Omental fat pad (tissue), 4 donors: ENCODE results near the gene CGGBP1. TPM values are rescaled to one million over a fixed set of nuclear protein-coding genes. Genes with fewer than 3 reads are reported as not detected.
"Not testable (repeated sequence)": the region's sequence is repeated elsewhere in the genome, so short reads cannot be mapped to it uniquely, and the experiment has no call there.

Source experiments
- ATAC-seq: fragments of 150-250 bp; one replicate; pipeline ENCODE4 v1.9.1; 2016; ENCODE audit warnings: mild to moderate bottlenecking, moderate library complexity; ENCODE audit not compliant: low FRiP score
- DNase-seq: peaks from one replicate; pipeline ENCODE4 v3.0.0-alpha.2; 2019; ENCODE audit warnings: low spot score
- total RNA-seq, 4 donors: library from RNA; depleted of rRNA; stranded (reverse); fragments of >200 nt; gene quantifications; one replicate each; pipeline ENCODE4 v1.1.0, GENCODE V29; 2016
- TF ChIP-seq, protein P1 (sequence below), 3 donors: fragments of 450-650 bp; IDR thresholded peaks; one replicate each; pipeline ENCODE4 v1.5.1; 2016 to 2017; ENCODE audit warnings: antibody characterized with exemption in 3 of 3, mild to moderate bottlenecking in 3 of 3, moderate library complexity in 2 of 3

The CGGBP1 gene
- total RNA-seq, 4 donors from 2014 or later = 48.4 to 87.5 (median 60.7) TPM

GRCh38 chr3:88028876-88029275, 29.9 kb downstream of the CGGBP1 start:
- no peak for ATAC-seq

DNA sequence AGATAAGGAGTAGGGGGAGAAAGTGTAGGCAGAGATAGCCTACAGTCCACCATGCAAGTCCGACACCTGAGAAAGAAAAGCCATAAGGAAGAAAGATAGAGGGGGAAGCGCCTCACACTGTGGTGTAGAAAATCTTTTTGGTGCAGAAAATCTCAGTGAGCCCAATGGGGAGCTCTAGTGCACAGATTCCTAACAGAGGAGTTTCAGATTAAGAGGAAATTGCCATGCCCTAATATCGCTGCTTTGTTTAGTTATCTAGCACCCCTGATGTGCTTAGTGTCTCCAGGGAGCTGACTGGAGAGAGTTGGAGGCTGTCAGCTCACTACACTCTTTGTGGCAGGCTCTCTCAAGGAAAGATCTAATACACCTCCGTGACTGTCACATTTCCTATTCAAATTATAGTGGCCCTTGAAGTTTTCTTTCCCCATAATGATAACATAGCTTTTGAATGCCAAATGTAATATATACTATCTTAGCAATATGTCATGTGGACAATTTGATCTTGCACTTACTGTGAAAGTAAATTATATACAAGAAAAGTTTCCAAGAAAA, 33.7 kb downstream of the CGGBP1 start:
- DNase-seq (no peak), ATAC-seq (no peak)
- TF ChIP-seq, protein P1, sequence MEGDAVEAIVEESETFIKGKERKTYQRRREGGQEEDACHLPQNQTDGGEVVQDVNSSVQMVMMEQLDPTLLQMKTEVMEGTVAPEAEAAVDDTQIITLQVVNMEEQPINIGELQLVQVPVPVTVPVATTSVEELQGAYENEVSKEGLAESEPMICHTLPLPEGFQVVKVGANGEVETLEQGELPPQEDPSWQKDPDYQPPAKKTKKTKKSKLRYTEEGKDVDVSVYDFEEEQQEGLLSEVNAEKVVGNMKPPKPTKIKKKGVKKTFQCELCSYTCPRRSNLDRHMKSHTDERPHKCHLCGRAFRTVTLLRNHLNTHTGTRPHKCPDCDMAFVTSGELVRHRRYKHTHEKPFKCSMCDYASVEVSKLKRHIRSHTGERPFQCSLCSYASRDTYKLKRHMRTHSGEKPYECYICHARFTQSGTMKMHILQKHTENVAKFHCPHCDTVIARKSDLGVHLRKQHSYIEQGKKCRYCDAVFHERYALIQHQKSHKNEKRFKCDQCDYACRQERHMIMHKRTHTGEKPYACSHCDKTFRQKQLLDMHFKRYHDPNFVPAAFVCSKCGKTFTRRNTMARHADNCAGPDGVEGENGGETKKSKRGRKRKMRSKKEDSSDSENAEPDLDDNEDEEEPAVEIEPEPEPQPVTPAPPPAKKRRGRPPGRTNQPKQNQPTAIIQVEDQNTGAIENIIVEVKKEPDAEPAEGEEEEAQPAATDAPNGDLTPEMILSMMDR (IDR thresholded peaks at IDR 0.05) = no peak

More at GRCh38 chr3:88028876-88029275, 29.9 kb downstream of the CGGBP1 start:
- DNase-seq = no peak
- TF ChIP-seq, protein P1 (IDR thresholded peaks at IDR 0.05) = no peak

DNA sequence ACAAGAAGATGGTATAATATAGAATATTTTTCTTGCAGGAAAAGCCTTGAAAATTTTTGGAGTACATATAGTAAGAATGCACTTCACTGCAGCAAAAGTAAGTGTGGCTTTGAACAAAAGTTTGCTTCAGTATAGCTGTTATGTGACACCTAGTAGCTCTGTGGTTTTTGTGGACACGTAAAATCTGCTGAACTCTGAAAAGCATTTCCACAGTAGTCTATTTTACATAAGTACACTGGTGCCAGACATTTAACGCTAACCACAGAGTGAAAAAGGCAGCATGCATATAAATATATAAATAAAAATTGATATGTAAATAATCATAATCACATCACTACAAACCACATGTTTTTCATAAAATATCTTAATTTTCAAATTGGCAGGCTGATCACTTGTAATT, 39.8 kb downstream of the CGGBP1 start:
- TF ChIP-seq, protein P1 (IDR thresholded peaks at IDR 0.05) = no peak
- no peak for ATAC-seq

GRCh38 chr3:88015656-88016055, 43.1 kb downstream of the CGGBP1 start:
- ATAC-seq, DNase-seq: not testable (repeated sequence)

More for the DNA sequence above, 39.8 kb downstream of the CGGBP1 start:
- no peak for DNase-seq

- DNase-seq (no peak), ATAC-seq (no peak)
- TF ChIP-seq, protein P1 (IDR thresholded peaks at IDR 0.05) = no peak
These were observed 45.2 kb downstream of the CGGBP1 start for GRCh38 chr3:88013592-88013991.

DNA sequence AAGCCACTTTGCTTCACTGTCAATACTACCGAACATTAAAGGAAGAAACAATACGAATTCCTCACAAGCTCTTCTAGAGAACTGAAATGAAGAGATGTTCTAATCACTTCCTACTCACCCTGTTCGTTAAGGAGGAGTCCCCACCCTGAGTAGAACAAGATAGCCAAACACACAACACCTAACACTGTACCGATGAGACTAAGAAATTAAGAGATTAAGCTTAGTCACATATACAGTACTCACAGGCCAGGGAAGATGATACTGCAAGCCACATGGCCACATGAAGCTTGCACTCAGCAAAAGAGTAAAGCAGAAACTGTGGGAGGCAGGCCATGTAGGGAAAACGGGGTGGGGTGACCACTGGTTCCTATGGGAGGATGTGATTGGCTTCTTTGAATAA, 48.0 kb downstream of the CGGBP1 start:
- ATAC-seq = no peak
- no peak for DNase-seq
- TF ChIP-seq, protein P1 (IDR thresholded peaks at IDR 0.05) = no peak

- DNase-seq = no peak
- no peak for ATAC-seq
- TF ChIP-seq, protein P1 (IDR thresholded peaks at IDR 0.05) = no peak
These were observed 49.7 kb downstream of the CGGBP1 start for GRCh38 chr3:88009066-88009465.
